GM18526 (cell line): ENCODE data around the gene ZNF219.

Source experiments
- POLR2A ChIP-seq: IDR thresholded peaks from 3 replicates; pipeline ENCODE4 v1.6.1; 2011; ENCODE audit not compliant: insufficient read length; ENCODE audit errors: extremely low read depth

Gene ZNF219

GRCh38 chr14:21069388-21070082 is 28.9 kb downstream of the ZNF219 start:
- no peak for TF ChIP-seq POLR2A

GRCh38 chr14:21068521-21069387 is 29.7 kb downstream of the ZNF219 start:
- TF ChIP-seq POLR2A: no peak

GRCh38 chr14:21066882-21067502 is 31.5 kb downstream of the ZNF219 start:
- TF ChIP-seq POLR2A: no peak

- no peak for TF ChIP-seq POLR2A
Measured at GRCh38 chr14:21063479-21063878, 35.0 kb downstream of the ZNF219 start.

GRCh38 chr14:21061347-21061668 is 37.1 kb downstream of the ZNF219 start:
- no peak for TF ChIP-seq POLR2A

GRCh38 chr14:21060614-21061346 is 37.7 kb downstream of the ZNF219 start:
- no peak for TF ChIP-seq POLR2A

- no peak for TF ChIP-seq POLR2A
Measured at GRCh38 chr14:21059842-21060613, 38.4 kb downstream of the ZNF219 start.

GRCh38 chr14:21058903-21059302 is 39.6 kb downstream of the ZNF219 start:
- TF ChIP-seq POLR2A: no peak

GRCh38 chr14:21057803-21058675 is 40.4 kb downstream of the ZNF219 start, which contains the start of gene RNASE8:
TSS of gene RNASE8 (plus strand) at chr14:21057822. CDS start at chr14:21057893, 71 bp downstream.
- no peak for TF ChIP-seq POLR2A

- TF ChIP-seq POLR2A: no peak
Measured at GRCh38 chr14:21056520-21057163, 41.8 kb downstream of the ZNF219 start.

GRCh38 chr14:21055432-21056117 is 42.9 kb downstream of the ZNF219 start:
- TF ChIP-seq POLR2A: no peak

- TF ChIP-seq POLR2A: no peak
Measured at GRCh38 chr14:21054768-21055145, 43.7 kb downstream of the ZNF219 start.
